Cardiac muscle cell (in vitro differentiated cells and primary cell): ENCODE data around the gene FAM3C. TPM values are rescaled to one million over a fixed set of nuclear protein-coding genes. Genes with fewer than 3 reads are reported as not detected.

ENCODE experiments used
- DNase-seq, 2 donors: peaks; one replicate each; pipeline versions ENCODE4 v3.0.0 to v3.0.0-alpha.2; 2010 to 2017; ENCODE audit warnings: low read depth in 1 of 2, low spot score in 1 of 2
- H3K27ac ChIP-seq: fragments of 200-600 bp; sonication (generic); 2 replicates; pipeline ENCODE4 v1.5.1; 2016
- H3K27me3 ChIP-seq: fragments of 200-600 bp; sonication (generic); 2 replicates; pipeline ENCODE4 v1.6.0; 2016; ENCODE audit warnings: control low read depth
- H3K36me3 ChIP-seq: fragments of 200-600 bp; sonication (generic); 2 replicates; pipeline ENCODE4 v1.5.1; 2016; ENCODE audit warnings: control low read depth
- H3K4me1 ChIP-seq: fragments of 200-600 bp; sonication (generic); 2 replicates; pipeline ENCODE4 v1.8.1; 2017; ENCODE audit warnings: low read depth, mild to moderate bottlenecking, mixed run types
- H3K4me3 ChIP-seq: fragments of 200-600 bp; sonication (generic); 2 replicates; pipeline ENCODE4 v1.5.1; 2016; ENCODE audit warnings: mild to moderate bottlenecking
- H3K9me3 ChIP-seq: fragments of 200-600 bp; sonication (generic); 2 replicates; pipeline ENCODE4 v1.5.1; 2017; ENCODE audit warnings: low read depth, mild to moderate bottlenecking, control low read depth
- CTCF ChIP-seq: IDR thresholded peaks from 2 replicates; pipeline ENCODE4 v1.5.1; 2012; ENCODE audit warnings: low read depth, mild to moderate bottlenecking, low read length
- polyA plus RNA-seq: library from polyadenylated mRNA; unstranded; fragments of >200 nt; fragmentation: Nextera tagmentation; extraction: Ambion mirVana; gene quantifications from 2 replicates; pipeline ENCODE4 v1.2.1, GENCODE V29; 2016
- total RNA-seq: library from RNA; depleted of rRNA; stranded (reverse); fragments of >200 nt; gene quantifications from 2 replicates; pipeline ENCODE4 v1.2.3, GENCODE V29; 2016

FAM3C gene
- total and polyA plus RNA-seq, 2 experiments from 2014 or later: 33.2 to 70.1 TPM

- no peak for DNase-seq
- Histone ChIP-seq H3K27me3 (no peaks in the 10 kb centered on the region), H3K36me3 (no peaks in the 10 kb centered on the region), H3K27ac (no peak overlapping the region), H3K9me3 (no peaks in the 10 kb centered on the region), H3K4me1 (no peaks in the 10 kb centered on the region), H3K4me3 (no peak overlapping the region)
- no peak for TF ChIP-seq CTCF
These were observed 1.3 kb upstream of the FAM3C start for GRCh38 chr7:121397361-121397760.

GRCh38 chr7:121395494-121395960, 581 bp downstream of the FAM3C start:
- TF ChIP-seq CTCF: no peak
- H3K9me3 ChIP-seq: no peaks in the 10 kb centered on the region
- H3K4me3 ChIP-seq: peak overlapping the region; percentile 94
- no peaks in the 10 kb centered on the region for H3K36me3 ChIP-seq
- no peaks in the 10 kb centered on the region for H3K27me3 ChIP-seq
- H3K4me1 ChIP-seq: no peaks in the 10 kb centered on the region
- DNase-seq: peak in 1 of 2 donors; percentile 35
- H3K27ac ChIP-seq: peak overlapping the region; percentile 80

GRCh38 chr7:121394709-121395140, 1.4 kb downstream of the FAM3C start:
- peak in 1 of 2 donors; percentile 31 for DNase-seq
- no peak overlapping the region for H3K27ac ChIP-seq
- H3K27me3 ChIP-seq: no peaks in the 10 kb centered on the region
- no peaks in the 10 kb centered on the region for H3K9me3 ChIP-seq
- TF ChIP-seq CTCF: no peak
- H3K4me3 ChIP-seq: peak overlapping the region; percentile 94
- H3K36me3 ChIP-seq: no peaks in the 10 kb centered on the region
- H3K4me1 ChIP-seq: no peaks in the 10 kb centered on the region

GRCh38 chr7:121393005-121393366, 3.1 kb downstream of the FAM3C start:
- no peak for TF ChIP-seq CTCF
- H3K4me1 ChIP-seq: no peaks in the 10 kb centered on the region
- DNase-seq: no peak
- H3K36me3 ChIP-seq: no peaks in the 10 kb centered on the region
- no peak overlapping the region for H3K4me3 ChIP-seq
- no peak overlapping the region for H3K27ac ChIP-seq
- no peaks in the 10 kb centered on the region for H3K9me3 ChIP-seq
- H3K27me3 ChIP-seq: no peaks in the 10 kb centered on the region

- H3K9me3 ChIP-seq: no peaks in the 10 kb centered on the region
- H3K4me1 ChIP-seq: no peaks in the 10 kb centered on the region
- no peaks in the 10 kb centered on the region for H3K27me3 ChIP-seq
- TF ChIP-seq CTCF: no peak
- DNase-seq: no peak
- H3K36me3 ChIP-seq: no peaks in the 10 kb centered on the region
- H3K27ac ChIP-seq: no peak overlapping the region
- no peak overlapping the region for H3K4me3 ChIP-seq
These were observed 3.7 kb downstream of the FAM3C start for GRCh38 chr7:121392277-121393004.
